SU-DHL-6 (cell line): ENCODE results near the gene ATOH7.

Source experiments
- H2AFZ ChIP-seq: fragments of 200-600 bp; sonication (generic); 2 replicates; pipeline ENCODE4 v1.6.1; 2014; ENCODE audit warnings: low read depth, mild to moderate bottlenecking, moderate library complexity, mixed read lengths, antibody characterized with exemption, low read length; ENCODE audit not compliant: severe bottlenecking
- H3F3A ChIP-seq: fragments of 200-600 bp; shearing (Covaris generic); 2 replicates; pipeline ENCODE4 v1.6.0; 2016; ENCODE audit warnings: antibody characterized with exemption, mild to moderate bottlenecking; ENCODE audit not compliant: insufficient read depth
- H3K27ac ChIP-seq: fragments of 200-600 bp; sonication (generic); 2 replicates; pipeline ENCODE4 v1.5.1; 2016; ENCODE audit warnings: low read depth, mild to moderate bottlenecking, low read length, moderate library complexity, mixed read lengths
- H3K27me3 ChIP-seq: fragments of 200-600 bp; sonication (generic), shearing (Covaris generic); 2 replicates; pipeline ENCODE4 v1.6.0; 2014; ENCODE audit warnings: mild to moderate bottlenecking, low read length
- H3K36me3 ChIP-seq: fragments of 200-600 bp; sonication (generic); 2 replicates; pipeline ENCODE4 v1.6.1; 2014; ENCODE audit warnings: mild to moderate bottlenecking, low read length, mixed read lengths
- H3K4me2 ChIP-seq: fragments of 300-600, 200-600 bp; shearing (Covaris generic), sonication (generic); 2 replicates; pipeline ENCODE4 v1.6.0; 2014; ENCODE audit warnings: low read length, low read depth, mild to moderate bottlenecking; ENCODE audit not compliant: poor library complexity, severe bottlenecking
- H3K4me3 ChIP-seq: fragments of 200-600 bp; sonication (generic); 2 replicates; pipeline ENCODE4 v1.5.1; 2014; ENCODE audit warnings: antibody characterized with exemption, low read length, mild to moderate bottlenecking, mixed read lengths; ENCODE audit not compliant: insufficient read depth, poor library complexity, severe bottlenecking
- H3K79me2 ChIP-seq: fragments of 200-600 bp; sonication (generic); 2 replicates; pipeline ENCODE4 v1.6.1; 2014; ENCODE audit warnings: mild to moderate bottlenecking, low read length, moderate library complexity; ENCODE audit not compliant: insufficient read depth
- H3K9ac ChIP-seq: fragments of 200-600 bp; sonication (generic); 2 replicates; pipeline ENCODE4 v1.7.0; 2014; ENCODE audit warnings: mild to moderate bottlenecking, low read length
- H3K9me2 ChIP-seq: fragments of 200-600 bp; sonication (generic); replicated peaks from 2 replicates; pipeline ENCODE4 v1.6.1; 2014; ENCODE audit warnings: low read length; ENCODE audit not compliant: insufficient read depth
- H3K9me3 ChIP-seq: fragments of 200-600 bp; sonication (generic); 2 replicates; pipeline ENCODE4 v1.6.1; 2014; ENCODE audit warnings: low read length, mixed read lengths; ENCODE audit not compliant: insufficient read depth
- H4K20me1 ChIP-seq: fragments of 200-600 bp; sonication (generic); 2 replicates; pipeline ENCODE4 v1.6.1; 2014; ENCODE audit warnings: low read depth, mild to moderate bottlenecking, antibody characterized with exemption, low read length, moderate library complexity, mixed read lengths
- CTCF ChIP-seq: fragments of 200-600 bp; sonication (generic); IDR thresholded peaks from one replicate; pipeline ENCODE4 v1.5.1; 2017; ENCODE audit warnings: antibody characterized with exemption, mild to moderate bottlenecking, low read length, moderate library complexity; ENCODE audit not compliant: insufficient read depth, poor library complexity, severe bottlenecking
- EZH2phosphoT487 ChIP-seq: fragments of 200-600 bp; sonication (generic), shearing (Covaris generic); conservative IDR thresholded peaks from 2 replicates; pipeline ENCODE4 v1.6.1; 2018; ENCODE audit warnings: mild to moderate bottlenecking, antibody characterized with exemption, low read length, moderate library complexity, mixed read lengths

ATOH7 gene

DNA sequence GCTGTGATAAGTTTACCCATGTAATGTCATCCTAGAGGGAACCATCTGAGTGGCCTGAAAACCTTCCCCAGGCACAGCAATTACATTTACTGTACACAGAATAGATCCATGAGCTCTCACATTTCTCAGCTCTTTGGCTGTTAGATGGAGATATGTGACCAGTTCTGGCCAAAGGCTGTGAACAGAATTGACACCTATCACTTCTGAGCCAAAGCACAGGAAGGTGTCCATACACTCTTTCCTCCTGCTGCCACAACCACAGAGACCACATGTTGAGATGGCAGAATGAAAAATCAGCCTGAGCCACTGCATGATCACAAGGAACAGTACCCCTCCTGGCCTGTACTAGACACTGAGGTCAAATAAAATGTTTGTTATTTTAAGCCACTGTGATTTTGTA, 44.3 kb upstream of the ATOH7 start:
- H3K9me2 ChIP-seq = no peaks in the 10 kb centered on the region

DNA sequence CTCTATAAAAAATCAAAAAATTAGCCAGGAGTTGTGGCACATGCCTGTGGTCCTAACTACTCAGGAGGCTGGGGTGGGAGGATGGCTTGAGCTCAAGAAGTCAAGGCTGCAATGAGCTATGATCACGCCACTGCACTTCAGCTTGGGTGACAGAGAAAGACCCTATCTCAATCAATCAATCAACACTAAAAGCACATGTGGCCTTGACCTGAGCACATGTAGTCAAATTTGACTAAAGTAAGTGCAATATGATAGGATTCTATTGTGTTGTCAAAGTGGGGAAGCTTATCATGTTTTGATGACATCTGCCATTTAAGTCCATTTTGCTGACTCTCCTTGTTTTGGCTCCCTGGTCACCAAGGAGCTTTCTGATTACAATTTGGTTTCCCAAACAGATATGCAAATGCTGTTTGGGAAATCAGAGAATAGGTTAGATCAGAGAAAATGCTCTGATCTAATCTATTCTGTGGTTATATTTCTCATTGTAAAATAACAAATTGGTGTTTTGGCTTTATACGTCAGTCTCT, 43.8 kb upstream of the ATOH7 start:
- Histone ChIP-seq H3K79me2 (no peaks in the 10 kb centered on the region), H3K4me2 (no peak overlapping the region), H3K36me3 (no peaks in the 10 kb centered on the region), H3K27ac (no peak overlapping the region), H3F3A (no peaks in the 10 kb centered on the region), H3K9me2 (no peaks in the 10 kb centered on the region), H2AFZ (no peak overlapping the region), H3K4me3 (no peak overlapping the region), H3K9me3 (peaks cover 19% of the 10 kb centered on the region; the same call in 1 of the 2 replicates), H4K20me1 (no peaks in the 10 kb centered on the region), H3K27me3 (no peaks in the 10 kb centered on the region), H3K9ac (no peak overlapping the region)
- TF ChIP-seq EZH2phosphoT487 = no peak
- TF ChIP-seq CTCF = no peak

More for the DNA sequence above, 44.3 kb upstream of the ATOH7 start:
- TF ChIP-seq EZH2phosphoT487 (no peak), CTCF (no peak)
- Histone ChIP-seq H3K4me2 (no peak overlapping the region), H3F3A (no peaks in the 10 kb centered on the region), H3K79me2 (no peaks in the 10 kb centered on the region), H3K27me3 (no peaks in the 10 kb centered on the region), H3K4me3 (no peak overlapping the region), H2AFZ (no peak overlapping the region), H3K27ac (no peak overlapping the region), H3K9ac (no peak overlapping the region), H3K9me3 (peaks cover 19% of the 10 kb centered on the region; the same call in 1 of the 2 replicates), H3K36me3 (no peaks in the 10 kb centered on the region), H4K20me1 (no peaks in the 10 kb centered on the region)

DNA sequence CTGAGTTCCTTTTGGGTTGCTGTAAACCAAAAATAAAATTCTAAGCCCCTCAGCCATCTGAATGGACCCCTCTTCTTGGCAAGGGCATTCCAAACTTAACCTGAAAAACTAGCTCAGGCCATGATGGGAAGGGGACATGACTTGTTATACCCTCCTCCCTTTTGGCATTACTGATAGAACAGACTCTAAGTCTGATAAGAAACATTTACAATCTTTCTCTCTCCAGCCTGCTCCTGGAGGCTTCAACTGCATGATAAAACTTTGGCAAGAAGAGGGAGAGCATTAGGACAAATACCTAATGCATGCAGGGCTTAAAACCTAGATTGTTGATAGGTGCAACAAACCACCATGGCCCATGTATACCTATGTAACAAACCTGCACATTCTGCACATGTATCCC, 40.9 kb upstream of the ATOH7 start:
- Histone ChIP-seq H3K36me3 (no peaks in the 10 kb centered on the region), H3K4me2 (no peak overlapping the region), H3K9me2 (no peaks in the 10 kb centered on the region), H4K20me1 (no peaks in the 10 kb centered on the region), H3K27ac (no peak overlapping the region), H3K27me3 (no peaks in the 10 kb centered on the region), H3F3A (no peaks in the 10 kb centered on the region), H3K9ac (no peak overlapping the region), H2AFZ (no peak overlapping the region), H3K9me3 (peaks cover 14% of the 10 kb centered on the region; the same call in 1 of the 2 replicates), H3K4me3 (no peak overlapping the region), H3K79me2 (no peaks in the 10 kb centered on the region)
- no peak for TF ChIP-seq EZH2phosphoT487
- TF ChIP-seq CTCF = no peak
